Posterior cingulate gyrus (tissue), 11 donors: ENCODE data around the gene UNC79.
"Not testable (repeated sequence)": the region's sequence is repeated elsewhere in the genome, so short reads cannot be mapped to it uniquely, and the experiment has no call there.

Experiments used
- DNase-seq, 10 donors: peaks; one replicate each; pipeline versions ENCODE4 v3.0.0 to v3.0.0-alpha.2; 2020 to 2021; ENCODE audit warnings: mixed read lengths in 3 of 10
- intact Hi-C: fragments of 100-400 bp; cut with DNase I; formaldehyde crosslinking; loops from one replicate; pipeline ENCODE4 v1.15.1; 2023

The UNC79 gene

GRCh38 chr14:93490001-93490400 lies 59.3 kb downstream of the UNC79 start:
- DNase-seq = peak in 1 of 10 donors; percentile 7
- intact Hi-C loops = no loop called here

- intact Hi-C loops = no loop called here
- DNase-seq = peak in 2 of 10 donors; percentile 6 to 41
These were observed 62.3 kb downstream of the UNC79 start for GRCh38 chr14:93493054-93493453.

GRCh38 chr14:93493622-93494021 lies 62.9 kb downstream of the UNC79 start:
- intact Hi-C loops, DNase-seq: not testable (repeated sequence)

GRCh38 chr14:93496856-93497741 lies 66.4 kb downstream of the UNC79 start:
- DNase-seq = no peak
- intact Hi-C loops = no loop called here

- intact Hi-C loops = no loop called here
- peak in 1 of 10 donors; percentile 8 for DNase-seq
These were observed 79.3 kb downstream of the UNC79 start for GRCh38 chr14:93510056-93510455.

- intact Hi-C loops = no loop called here
These were observed 80.3 kb downstream of the UNC79 start for GRCh38 chr14:93511001-93511400.

GRCh38 chr14:93520053-93520607 lies 89.4 kb downstream of the UNC79 start:
- intact Hi-C loops = no loop called here
- DNase-seq = no peak

More at GRCh38 chr14:93511001-93511400, 80.3 kb downstream of the UNC79 start:
- DNase-seq = peak in 1 of 10 donors; percentile 31

GRCh38 chr14:93522221-93522620 lies 91.5 kb downstream of the UNC79 start:
- DNase-seq = no peak
- intact Hi-C loops = no loop called here

- DNase-seq, intact Hi-C loops: not testable (repeated sequence)
These were observed 94.5 kb downstream of the UNC79 start for GRCh38 chr14:93525216-93525615.

- intact Hi-C loops = no loop called here
- no peak for DNase-seq
These were observed 95.1 kb downstream of the UNC79 start for GRCh38 chr14:93525696-93526451.

- DNase-seq = no peak
- intact Hi-C loops = no loop called here
These were observed 96.5 kb downstream of the UNC79 start for GRCh38 chr14:93527203-93527607.

- intact Hi-C loops = no loop called here
- no peak for DNase-seq
These were observed 98.3 kb downstream of the UNC79 start for GRCh38 chr14:93528884-93529558.

GRCh38 chr14:93531644-93532043 lies 100.9 kb downstream of the UNC79 start:
- intact Hi-C loops = loop anchor here (10.0 kb wide), 1 partner anchor 197 kb away; the partner anchor contains the start of gene BTBD7

GRCh38 chr14:93532541-93532940 lies 101.8 kb downstream of the UNC79 start:
- intact Hi-C loops = loop anchor here (10.0 kb wide), 1 partner anchor 198 kb away; the partner anchor contains the start of gene BTBD7

More at GRCh38 chr14:93531644-93532043, 100.9 kb downstream of the UNC79 start:
- DNase-seq = no peak

GRCh38 chr14:93533437-93533836 lies 102.7 kb downstream of the UNC79 start:
- no peak for DNase-seq
- intact Hi-C loops = loop anchor here (10.0 kb wide), 1 partner anchor 199 kb away; the partner anchor contains the start of gene BTBD7

More at GRCh38 chr14:93532541-93532940, 101.8 kb downstream of the UNC79 start:
- DNase-seq = no peak

GRCh38 chr14:93533842-93534241 lies 103.1 kb downstream of the UNC79 start:
- intact Hi-C loops = loop anchor here (10.0 kb wide), 1 partner anchor 199 kb away; the partner anchor contains the start of gene BTBD7

GRCh38 chr14:93535537-93535936 lies 104.8 kb downstream of the UNC79 start:
- peak in 1 of 10 donors; percentile 54 for DNase-seq
- intact Hi-C loops = loop anchor here (10.0 kb wide), 1 partner anchor 201 kb away; the partner anchor contains the start of gene BTBD7

More at GRCh38 chr14:93533842-93534241, 103.1 kb downstream of the UNC79 start:
- DNase-seq = no peak

- intact Hi-C loops = loop anchor here (10.0 kb wide), 1 partner anchor 202 kb away; the partner anchor contains the start of gene BTBD7
- no peak for DNase-seq
These were observed 106.2 kb downstream of the UNC79 start for GRCh38 chr14:93536945-93537344.

- intact Hi-C loops = loop anchor here (10.0 kb wide), 1 partner anchor 203 kb away; the partner anchor contains the start of gene BTBD7
- DNase-seq = peak in 1 of 10 donors; percentile 81
These were observed 107.2 kb downstream of the UNC79 start for GRCh38 chr14:93537951-93538350.

- intact Hi-C loops = loop anchor here (10.0 kb wide), 1 partner anchor 204 kb away; the partner anchor contains the start of gene BTBD7
- DNase-seq = no peak
These were observed 107.7 kb downstream of the UNC79 start for GRCh38 chr14:93538413-93538812.
